ENCODE measurements around the gene DHH.

DNA sequence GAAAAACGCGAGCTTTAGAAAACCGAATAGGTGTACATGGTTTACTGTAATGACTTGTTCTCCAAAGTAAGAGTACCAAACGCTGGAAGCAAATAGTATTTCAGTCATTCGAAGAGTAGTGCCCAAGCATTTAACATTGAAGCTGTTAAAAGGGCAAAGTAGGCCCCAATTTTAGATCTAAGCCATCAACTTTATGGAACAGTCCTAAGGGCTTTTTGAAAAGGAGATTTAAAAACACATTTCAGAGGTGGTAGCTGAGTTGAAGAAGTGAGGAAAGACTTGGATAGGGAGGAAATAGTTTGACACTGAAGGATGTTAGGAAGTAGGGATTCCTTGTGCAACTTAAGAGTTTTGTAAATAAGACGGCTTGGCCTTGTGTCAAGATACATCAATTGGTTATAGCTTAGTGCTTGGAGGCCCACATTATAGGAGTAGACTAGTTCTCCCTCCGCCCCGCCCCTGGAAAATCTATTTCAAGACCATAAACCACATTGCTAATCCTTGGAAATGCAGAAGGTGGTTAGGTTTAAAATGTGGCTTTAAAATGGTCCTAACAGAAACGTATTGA is 37.4 kb upstream of the DHH start:
- TF ChIP-seq EZH2 (IDR thresholded peaks at IDR 0.05) (no peak), POLR2AphosphoS5 (IDR thresholded peaks at IDR 0.05; ENCODE audit: borderline replicate concordance, low read depth, low read length) (peak; percentile 12; the same call in 1 of the 2 replicates), FOXP2 (optimal IDR thresholded peaks at IDR 0.05; ENCODE audit: control extremely low read depth, extremely low read length, insufficient read depth) (no peak)
